ENCODE data around the gene FAM120AOS. TPM values are rescaled to one million over a fixed set of nuclear protein-coding genes. Genes with fewer than 3 reads are reported as not detected.
A peak's percentile ranks its signal among the peaks of the same experiment; 100 is the strongest.

FAM120AOS gene
- total and polyA plus RNA-seq, 9 donors: 28.4 to 41.8 (median 37.5) TPM

GRCh38 chr9:93470391-93470790, 17.0 kb upstream of the FAM120AOS start:
- H3K27ac ChIP-seq (ENCODE audit: low read length): no peak overlapping the region
- H3K9me3 ChIP-seq (replicated peaks; ENCODE audit: control insufficient read depth, low read depth, low read length): no peaks in the 10 kb centered on the region
- peaks cover 8% of the 10 kb centered on the region for H3K36me3 ChIP-seq (ENCODE audit: control insufficient read depth, insufficient read depth, low read length)
- WGBS (ENCODE audit: insufficient coverage): 79% methylated on average over 2 of the region's 5 CpGs
- H3K27me3 ChIP-seq (ENCODE audit: control insufficient read depth, insufficient read depth, low read length): no peaks in the 10 kb centered on the region
- no peak for DNase-seq
- no peak overlapping the region for H3K4me3 ChIP-seq (ENCODE audit: low read length)
- H3K4me1 ChIP-seq (ENCODE audit: control insufficient read depth, insufficient read depth, low read length): peaks cover 15% of the 10 kb centered on the region

DNA sequence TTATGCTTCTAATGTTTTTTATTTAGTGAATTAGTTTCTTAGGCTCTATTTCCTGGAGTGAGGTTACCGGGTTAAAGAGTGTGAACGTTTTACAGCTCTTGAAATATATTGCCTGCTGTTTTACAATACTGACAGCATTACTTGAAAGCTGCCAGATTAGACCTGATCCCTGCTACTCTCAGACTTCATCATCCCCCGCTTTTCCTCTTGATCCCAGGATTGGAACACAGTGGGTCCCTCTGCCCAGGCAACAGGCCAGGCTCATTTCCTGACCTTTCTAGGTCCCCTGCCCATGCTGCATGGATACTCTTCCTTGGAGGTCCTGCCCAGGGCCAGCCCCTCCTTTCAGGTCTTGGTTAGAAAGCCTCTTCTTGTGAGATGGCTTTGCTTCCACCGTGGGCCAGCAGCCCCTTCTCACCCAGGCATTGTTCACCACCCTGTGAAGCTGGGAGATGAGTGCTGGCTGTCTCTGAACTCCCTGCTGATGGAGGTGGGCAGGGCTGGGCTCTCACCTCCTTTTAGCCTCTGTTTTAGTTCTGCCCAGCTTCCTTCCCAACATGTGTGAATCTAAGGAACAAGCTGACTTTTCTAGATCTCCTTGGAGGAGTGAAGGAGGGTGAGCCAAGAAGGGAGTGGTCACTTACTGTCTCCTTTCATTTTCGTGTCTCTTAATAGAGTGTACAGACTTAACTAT, 15.5 kb upstream of the FAM120AOS start:
- H3K4me3 ChIP-seq (ENCODE audit: low read length): no peak overlapping the region
- DNase-seq: peak; percentile 88
- WGBS (ENCODE audit: insufficient coverage): 8% methylated on average over 1 of the region's 5 CpGs
- H3K4me1 ChIP-seq (ENCODE audit: control insufficient read depth, insufficient read depth, low read length): peaks cover 15% of the 10 kb centered on the region
- H3K9me3 ChIP-seq (replicated peaks; ENCODE audit: control insufficient read depth, low read depth, low read length): no peaks in the 10 kb centered on the region
- H3K27me3 ChIP-seq (ENCODE audit: control insufficient read depth, insufficient read depth, low read length): no peaks in the 10 kb centered on the region
- peak overlapping the region; percentile 7 for H3K27ac ChIP-seq (ENCODE audit: low read length)
- H3K36me3 ChIP-seq (ENCODE audit: control insufficient read depth, insufficient read depth, low read length): peaks cover 6% of the 10 kb centered on the region

DNA sequence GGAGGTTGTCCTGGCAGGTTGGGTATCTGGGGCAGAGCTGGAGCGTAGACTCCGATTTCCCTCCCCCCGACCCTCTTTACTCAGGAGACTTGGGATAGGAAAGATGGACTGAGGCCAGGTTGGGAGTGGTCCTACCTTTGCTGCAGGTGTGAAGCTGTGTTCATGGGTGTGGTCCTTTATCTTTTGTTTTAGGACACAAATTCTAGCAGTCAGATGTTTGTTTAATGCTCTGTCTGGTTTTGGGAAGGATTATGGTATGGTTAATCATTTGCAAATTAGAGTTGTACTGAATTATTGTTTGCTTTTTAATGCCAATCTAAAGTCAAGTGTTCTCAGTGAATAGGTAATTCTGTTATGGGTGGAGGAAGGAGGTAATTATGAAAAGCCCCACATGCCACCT, 14.1 kb upstream of the FAM120AOS start:
- DNase-seq: no peak
- H3K36me3 ChIP-seq (ENCODE audit: control insufficient read depth, insufficient read depth, low read length): peaks cover 6% of the 10 kb centered on the region
- no peak overlapping the region for H3K27ac ChIP-seq (ENCODE audit: low read length)
- H3K4me3 ChIP-seq (ENCODE audit: low read length): no peak overlapping the region
- H3K27me3 ChIP-seq (ENCODE audit: control insufficient read depth, insufficient read depth, low read length): no peaks in the 10 kb centered on the region
- WGBS (ENCODE audit: insufficient coverage): no CpG with 5 or more reads among the region's 3 CpGs
- H3K9me3 ChIP-seq (replicated peaks; ENCODE audit: control insufficient read depth, low read depth, low read length): no peaks in the 10 kb centered on the region
- peaks cover 15% of the 10 kb centered on the region for H3K4me1 ChIP-seq (ENCODE audit: control insufficient read depth, insufficient read depth, low read length)

GRCh38 chr9:93467062-93467416, 13.7 kb upstream of the FAM120AOS start:
- no peaks in the 10 kb centered on the region for H3K9me3 ChIP-seq (replicated peaks; ENCODE audit: control insufficient read depth, low read depth, low read length)
- peaks cover 15% of the 10 kb centered on the region for H3K4me1 ChIP-seq (ENCODE audit: control insufficient read depth, insufficient read depth, low read length)
- H3K36me3 ChIP-seq (ENCODE audit: control insufficient read depth, insufficient read depth, low read length): peaks cover 2% of the 10 kb centered on the region
- H3K27me3 ChIP-seq (ENCODE audit: control insufficient read depth, insufficient read depth, low read length): no peaks in the 10 kb centered on the region
- WGBS (ENCODE audit: insufficient coverage): no CpG with 5 or more reads among the region's 3 CpGs
- no peak overlapping the region for H3K4me3 ChIP-seq (ENCODE audit: low read length)
- H3K27ac ChIP-seq (ENCODE audit: low read length): no peak overlapping the region
- DNase-seq: no peak

DNA sequence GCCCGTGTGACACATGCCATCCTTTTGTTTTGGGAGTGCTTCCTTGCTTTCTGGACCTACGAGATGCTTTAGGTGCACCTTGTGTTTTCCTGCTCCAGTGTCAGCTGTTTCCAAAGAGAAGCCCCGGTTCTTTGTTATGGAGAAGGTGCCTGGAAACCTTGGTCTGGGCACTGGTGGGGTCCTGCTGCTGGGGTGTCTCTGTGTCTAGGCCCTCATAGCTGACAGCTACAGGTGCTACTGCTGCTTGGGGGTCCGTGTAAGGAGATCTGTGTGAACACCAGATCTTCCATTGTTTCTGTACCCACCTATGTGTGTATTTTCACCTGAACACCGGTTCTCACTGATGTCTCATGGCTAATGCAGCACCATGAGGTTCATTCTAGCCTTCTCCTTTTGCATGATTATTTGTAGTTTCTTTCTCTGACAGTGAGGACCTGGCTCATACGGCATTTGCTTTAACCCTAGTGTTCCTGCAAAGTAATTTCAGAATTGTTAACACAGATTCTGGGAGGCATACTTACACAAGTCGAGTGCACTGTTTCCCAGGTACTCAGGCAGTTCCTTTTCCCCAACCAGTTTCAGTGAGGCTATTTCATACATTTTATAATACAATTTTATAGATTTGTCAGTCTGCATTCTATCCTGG, 13.2 kb upstream of the FAM120AOS start:
- Histone ChIP-seq H3K9me3 (replicated peaks; ENCODE audit: control insufficient read depth, low read depth, low read length) (no peaks in the 10 kb centered on the region), H3K4me1 (ENCODE audit: control insufficient read depth, insufficient read depth, low read length) (peaks cover 15% of the 10 kb centered on the region), H3K4me3 (ENCODE audit: low read length) (no peak overlapping the region), H3K36me3 (ENCODE audit: control insufficient read depth, insufficient read depth, low read length) (peaks cover 2% of the 10 kb centered on the region), H3K27ac (ENCODE audit: low read length) (no peak overlapping the region), H3K27me3 (ENCODE audit: control insufficient read depth, insufficient read depth, low read length) (no peaks in the 10 kb centered on the region)
- no peak for DNase-seq
- 54% methylated on average over 4 of the region's 7 CpGs for WGBS (ENCODE audit: insufficient coverage)

DNA sequence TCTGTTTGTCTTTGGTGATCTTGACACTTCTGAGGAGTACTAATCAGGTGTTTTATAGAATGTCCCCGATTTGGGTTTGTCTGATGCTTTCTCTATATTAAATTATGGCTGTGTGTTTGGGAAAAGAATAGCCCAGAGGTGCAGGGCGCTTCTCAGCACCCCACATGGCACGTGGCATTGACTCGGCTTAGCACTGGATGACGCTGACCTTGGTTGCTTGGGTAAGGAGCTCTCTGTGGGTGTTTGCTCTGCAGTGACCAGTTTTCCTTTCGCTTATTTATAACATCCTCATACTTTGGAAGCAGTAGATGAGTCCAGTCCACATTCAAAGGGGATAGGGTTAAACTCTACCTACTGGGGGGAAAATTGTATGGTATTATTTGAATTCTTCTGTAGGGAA, 12.5 kb upstream of the FAM120AOS start:
- 80% methylated on average over 1 of the region's 6 CpGs for WGBS (ENCODE audit: insufficient coverage)
- Histone ChIP-seq H3K27me3 (ENCODE audit: control insufficient read depth, insufficient read depth, low read length) (no peaks in the 10 kb centered on the region), H3K9me3 (replicated peaks; ENCODE audit: control insufficient read depth, low read depth, low read length) (no peaks in the 10 kb centered on the region), H3K4me1 (ENCODE audit: control insufficient read depth, insufficient read depth, low read length) (peaks cover 15% of the 10 kb centered on the region), H3K27ac (ENCODE audit: low read length) (no peak overlapping the region), H3K4me3 (ENCODE audit: low read length) (no peak overlapping the region), H3K36me3 (ENCODE audit: control insufficient read depth, insufficient read depth, low read length) (no peaks in the 10 kb centered on the region)
- no peak for DNase-seq

GRCh38 chr9:93464876-93465275, 11.5 kb upstream of the FAM120AOS start:
- Histone ChIP-seq H3K36me3 (ENCODE audit: control insufficient read depth, insufficient read depth, low read length) (no peaks in the 10 kb centered on the region), H3K27me3 (ENCODE audit: control insufficient read depth, insufficient read depth, low read length) (no peaks in the 10 kb centered on the region), H3K4me3 (ENCODE audit: low read length) (no peak overlapping the region), H3K4me1 (ENCODE audit: control insufficient read depth, insufficient read depth, low read length) (peaks cover 15% of the 10 kb centered on the region), H3K27ac (ENCODE audit: low read length) (no peak overlapping the region), H3K9me3 (replicated peaks; ENCODE audit: control insufficient read depth, low read depth, low read length) (no peaks in the 10 kb centered on the region)
- no peak for DNase-seq
- no CpG with 5 or more reads among the region's 2 CpGs for WGBS (ENCODE audit: insufficient coverage)

- Histone ChIP-seq H3K27ac (ENCODE audit: low read length) (no peak overlapping the region), H3K4me1 (ENCODE audit: control insufficient read depth, insufficient read depth, low read length) (peaks cover 18% of the 10 kb centered on the region), H3K27me3 (ENCODE audit: control insufficient read depth, insufficient read depth, low read length) (no peaks in the 10 kb centered on the region), H3K36me3 (ENCODE audit: control insufficient read depth, insufficient read depth, low read length) (no peaks in the 10 kb centered on the region), H3K9me3 (replicated peaks; ENCODE audit: control insufficient read depth, low read depth, low read length) (no peaks in the 10 kb centered on the region), H3K4me3 (ENCODE audit: low read length) (no peak overlapping the region)
- WGBS (ENCODE audit: insufficient coverage): no CpG with 5 or more reads among the region's 3 CpGs
- peak; percentile 38 for DNase-seq
These were observed 11.0 kb upstream of the FAM120AOS start for GRCh38 chr9:93464395-93464794.

GRCh38 chr9:93463638-93464248, 10.4 kb upstream of the FAM120AOS start:
- Histone ChIP-seq H3K9me3 (replicated peaks; ENCODE audit: control insufficient read depth, low read depth, low read length) (no peaks in the 10 kb centered on the region), H3K4me1 (ENCODE audit: control insufficient read depth, insufficient read depth, low read length) (peaks cover 15% of the 10 kb centered on the region), H3K27me3 (ENCODE audit: control insufficient read depth, insufficient read depth, low read length) (no peaks in the 10 kb centered on the region), H3K27ac (ENCODE audit: low read length) (no peak overlapping the region), H3K4me3 (ENCODE audit: low read length) (no peak overlapping the region), H3K36me3 (ENCODE audit: control insufficient read depth, insufficient read depth, low read length) (no peaks in the 10 kb centered on the region)
- no CpG with 5 or more reads among the region's 4 CpGs for WGBS (ENCODE audit: insufficient coverage)
- no peak for DNase-seq

- no peak overlapping the region for H3K27ac ChIP-seq (ENCODE audit: low read length)
- no peak for DNase-seq
- H3K27me3 ChIP-seq (ENCODE audit: control insufficient read depth, insufficient read depth, low read length): no peaks in the 10 kb centered on the region
- WGBS (ENCODE audit: insufficient coverage): no CpG with 5 or more reads among the region's 2 CpGs
- no peaks in the 10 kb centered on the region for H3K36me3 ChIP-seq (ENCODE audit: control insufficient read depth, insufficient read depth, low read length)
- peaks cover 8% of the 10 kb centered on the region for H3K4me1 ChIP-seq (ENCODE audit: control insufficient read depth, insufficient read depth, low read length)
- H3K9me3 ChIP-seq (replicated peaks; ENCODE audit: control insufficient read depth, low read depth, low read length): no peaks in the 10 kb centered on the region
- H3K4me3 ChIP-seq (ENCODE audit: low read length): no peak overlapping the region
These were observed 8.4 kb upstream of the FAM120AOS start for GRCh38 chr9:93461821-93462220.

All from muscle of leg (tissue), 11 donors.